ENCODE measurements around the gene RPN2. TPM values are rescaled to one million over a fixed set of nuclear protein-coding genes. Genes with fewer than 3 reads are reported as not detected.

RPN2 gene
- 100 to 1,000 TPM in 2 of 4 donors, 10 to 100 TPM in 2; 32.9 to 208 (median 123) TPM for polyA plus RNA-seq
- long read RNA-seq, donor 1, transcript RPN2-201 (17 exons, 2,515 nt): major isoform, 58 of 360 reads
- long read RNA-seq, donor 1, partial matches to known transcripts: 283 of 360 reads
- long read RNA-seq, donor 1, other reads (novel, unspliced or antisense): 19 of 360 reads
- long read RNA-seq, donor 2, transcript RPN2-201 (17 exons, 2,515 nt): major isoform, 15 of 70 reads
- long read RNA-seq, donor 2, partial matches to known transcripts: 55 of 70 reads
- long read RNA-seq, donor 2, other reads (novel, unspliced or antisense): 0 of 70 reads
- long read RNA-seq, donor 3, transcript RPN2-201 (17 exons, 2,515 nt): major isoform, 9 of 121 reads
- long read RNA-seq, donor 3, partial matches to known transcripts: 112 of 121 reads
- long read RNA-seq, donor 3, other reads (novel, unspliced or antisense): 0 of 121 reads
- long read RNA-seq, donor 4: 0 reads
- long read RNA-seq, donor 5, partial matches to known transcripts: 120 of 123 reads
- long read RNA-seq, donor 5, other reads (novel, unspliced or antisense): 0 of 123 reads
- long read RNA-seq, donor 6, transcript RPN2-201 (17 exons, 2,515 nt): major isoform, 24 of 126 reads
- long read RNA-seq, donor 6, partial matches to known transcripts: 89 of 126 reads
- long read RNA-seq, donor 6, other reads (novel, unspliced or antisense): 12 of 126 reads
- long read RNA-seq, donor 7, transcript RPN2-201 (17 exons, 2,515 nt): major isoform, 10 of 107 reads
- long read RNA-seq, donor 7, partial matches to known transcripts: 85 of 107 reads
- long read RNA-seq, donor 7, other reads (novel, unspliced or antisense): 12 of 107 reads
- long read RNA-seq, donor 8, partial matches to known transcripts: 8 of 11 reads
- long read RNA-seq, donor 8, other reads (novel, unspliced or antisense): 0 of 11 reads
- long read RNA-seq, donor 9, transcript RPN2-201 (17 exons, 2,515 nt): major isoform, 6 of 25 reads
- long read RNA-seq, donor 9, partial matches to known transcripts: 19 of 25 reads
- long read RNA-seq, donor 9, other reads (novel, unspliced or antisense): 0 of 25 reads
- long read RNA-seq, donor 10, transcript RPN2-201 (17 exons, 2,515 nt): major isoform, 33 of 209 reads
- long read RNA-seq, donor 10, partial matches to known transcripts: 169 of 209 reads
- long read RNA-seq, donor 10, other reads (novel, unspliced or antisense): 7 of 209 reads

DNA sequence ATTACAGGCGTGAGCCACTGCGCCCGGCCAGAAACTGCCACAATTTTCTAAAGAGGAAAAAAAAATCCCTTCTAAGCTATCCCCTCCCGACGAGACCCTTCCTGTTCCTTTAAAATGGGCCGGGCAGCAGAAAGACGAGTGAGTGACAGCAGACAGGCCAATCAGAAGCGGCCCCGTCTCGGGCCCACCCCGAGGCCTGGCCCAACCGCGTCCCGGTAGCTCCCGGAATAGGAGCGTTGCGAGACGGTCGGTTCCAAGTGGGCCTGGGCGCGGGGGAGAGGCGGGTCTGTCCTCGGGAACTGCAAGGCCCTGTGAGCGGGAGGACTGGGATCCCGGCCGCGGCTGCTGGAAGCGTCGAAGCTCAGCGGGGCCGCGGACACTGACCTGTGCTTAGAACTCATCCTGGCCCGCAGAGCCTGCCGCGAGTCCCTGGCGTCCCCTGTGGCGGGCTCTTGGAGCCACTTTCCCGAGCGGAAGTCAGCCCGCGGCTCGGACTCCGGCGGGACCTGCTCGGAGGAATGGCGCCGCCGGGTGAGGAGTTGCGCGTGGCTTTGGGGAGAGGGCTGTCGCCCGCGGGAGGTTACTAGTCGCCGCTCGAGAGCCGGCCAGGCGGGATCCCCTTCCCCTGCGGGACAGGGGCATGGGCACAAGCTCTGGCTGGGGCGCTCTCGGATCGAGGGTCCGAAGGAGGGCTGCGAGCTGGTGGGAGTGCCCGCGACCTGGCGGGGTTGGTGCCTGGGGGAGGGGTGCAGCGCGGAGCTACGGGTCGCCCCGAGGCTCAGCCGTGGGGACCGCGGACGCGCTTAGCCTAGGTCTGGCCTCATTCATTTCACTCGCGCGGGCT, at the start of gene RPN2, which contains the start of gene MROH8:
Gene RPN2 (plus strand): TSS at position 492 of the 844 bp plus-strand sequence. CDS start 27 bp downstream, at position 519.
Gene MROH8 (minus strand): TSS at position 710 of the 844 bp plus-strand sequence.
- no peak for FAIRE-seq
- peaks cover 0 to 12% (median 0%) of the 10 kb centered on the region in 3 donors for H3K36me3 ChIP-seq (ENCODE audit: control insufficient read depth in 3 of 3, insufficient read depth in 2 of 3, low read depth in 1 of 3, low read length in 3 of 3)
- H3K4me3 ChIP-seq (ENCODE audit: low read depth in 1 of 3, low read length in 3 of 3): peak within 1 kb of the TSS; percentile 85 to 96 (median 96)
- WGBS, 3 donors: 0% methylated on average over 51 to 80 of the region's 80 CpGs
- H3K9me3 ChIP-seq (ENCODE audit: control insufficient read depth in 2 of 2, insufficient read depth in 1 of 2, low read depth in 1 of 2, low read length in 1 of 2): no peaks in the 10 kb centered on the region
- peak; percentile 97 to 98 for DNase-seq
- peaks cover 4 to 9% (median 7%) of the 10 kb centered on the region in 3 donors for H3K4me1 ChIP-seq (ENCODE audit: control insufficient read depth in 3 of 3, insufficient read depth in 2 of 3, low read depth in 1 of 3, low read length in 2 of 3)
- peak within 1 kb of the TSS; percentile 96 to 99 (median 97) for H3K27ac ChIP-seq (ENCODE audit: low read depth in 1 of 3, low read length in 2 of 3)
- H3K27me3 ChIP-seq (ENCODE audit: control insufficient read depth in 3 of 3, insufficient read depth in 3 of 3, low read length in 3 of 3): no peaks in the 10 kb centered on the region

DNA sequence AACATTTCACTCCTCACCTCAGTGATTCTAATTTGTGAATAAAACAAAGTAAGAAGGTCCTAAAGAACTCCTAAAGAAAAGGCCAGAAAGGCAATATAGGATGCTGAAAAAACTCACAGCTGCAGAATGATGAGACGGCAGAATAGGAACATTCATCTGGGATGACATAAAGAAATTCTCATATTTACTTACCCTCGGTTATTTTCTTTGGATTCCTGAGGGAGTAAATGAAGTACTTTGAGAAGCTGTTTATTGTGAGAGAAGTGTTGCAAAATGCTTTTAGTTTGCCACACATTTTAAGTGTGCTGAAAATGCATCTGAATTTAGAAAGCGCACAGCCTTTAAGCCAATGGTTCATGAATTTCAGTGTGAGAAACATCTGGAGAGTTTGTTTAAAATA, 47.6 kb upstream of the RPN2 start:
- WGBS, 3 donors: 73 to 91% (median 80%) methylated on average over 3 of the region's 3 CpGs
- no peaks in the 10 kb centered on the region for H3K9me3 ChIP-seq (ENCODE audit: control insufficient read depth in 2 of 2, insufficient read depth in 1 of 2, low read depth in 1 of 2, low read length in 1 of 2)
- H3K27ac ChIP-seq (ENCODE audit: low read depth in 1 of 3, low read length in 2 of 3): no peak overlapping the region
- H3K36me3 ChIP-seq (ENCODE audit: control insufficient read depth in 3 of 3, insufficient read depth in 2 of 3, low read depth in 1 of 3, low read length in 3 of 3): no peaks in the 10 kb centered on the region
- DNase-seq (no peak), FAIRE-seq (no peak)
- H3K4me1 ChIP-seq (ENCODE audit: control insufficient read depth in 3 of 3, insufficient read depth in 2 of 3, low read depth in 1 of 3, low read length in 2 of 3): no peaks in the 10 kb centered on the region
- H3K4me3 ChIP-seq (ENCODE audit: low read depth in 1 of 3, low read length in 3 of 3): no peak overlapping the region
- no peaks in the 10 kb centered on the region for H3K27me3 ChIP-seq (ENCODE audit: control insufficient read depth in 3 of 3, insufficient read depth in 3 of 3, low read length in 3 of 3)

DNA sequence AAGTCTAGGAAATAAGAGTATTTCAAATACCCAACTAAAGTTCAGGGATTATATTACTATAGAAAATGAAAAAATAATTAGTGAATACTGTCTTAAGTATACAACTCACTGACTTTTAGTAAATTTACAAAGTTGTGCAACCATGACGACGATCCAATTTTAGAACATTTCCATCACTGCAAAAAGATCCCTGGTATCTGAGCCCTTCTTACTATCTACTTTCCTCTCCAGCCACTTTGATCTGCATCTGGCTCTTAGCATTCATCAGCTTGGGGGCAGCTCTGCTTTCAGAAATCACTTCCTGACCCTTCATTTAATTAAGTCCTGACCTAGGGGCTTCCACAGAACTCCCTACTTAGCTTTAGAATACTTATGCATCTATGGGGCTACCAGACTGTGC, 45.2 kb upstream of the RPN2 start:
- FAIRE-seq (no peak), DNase-seq (no peak)
- no peaks in the 10 kb centered on the region for H3K27me3 ChIP-seq (ENCODE audit: control insufficient read depth in 3 of 3, insufficient read depth in 3 of 3, low read length in 3 of 3)
- no peaks in the 10 kb centered on the region for H3K36me3 ChIP-seq (ENCODE audit: control insufficient read depth in 3 of 3, insufficient read depth in 2 of 3, low read depth in 1 of 3, low read length in 3 of 3)
- WGBS, 3 donors: 85 to 98% (median 95%) methylated on average over 2 of the region's 2 CpGs
- no peak overlapping the region for H3K4me3 ChIP-seq (ENCODE audit: low read depth in 1 of 3, low read length in 3 of 3)
- H3K4me1 ChIP-seq (ENCODE audit: control insufficient read depth in 3 of 3, insufficient read depth in 2 of 3, low read depth in 1 of 3, low read length in 2 of 3): no peaks in the 10 kb centered on the region
- no peak overlapping the region for H3K27ac ChIP-seq (ENCODE audit: low read depth in 1 of 3, low read length in 2 of 3)
- H3K9me3 ChIP-seq (ENCODE audit: control insufficient read depth in 2 of 2, insufficient read depth in 1 of 2, low read depth in 1 of 2, low read length in 1 of 2): no peaks in the 10 kb centered on the region

DNA sequence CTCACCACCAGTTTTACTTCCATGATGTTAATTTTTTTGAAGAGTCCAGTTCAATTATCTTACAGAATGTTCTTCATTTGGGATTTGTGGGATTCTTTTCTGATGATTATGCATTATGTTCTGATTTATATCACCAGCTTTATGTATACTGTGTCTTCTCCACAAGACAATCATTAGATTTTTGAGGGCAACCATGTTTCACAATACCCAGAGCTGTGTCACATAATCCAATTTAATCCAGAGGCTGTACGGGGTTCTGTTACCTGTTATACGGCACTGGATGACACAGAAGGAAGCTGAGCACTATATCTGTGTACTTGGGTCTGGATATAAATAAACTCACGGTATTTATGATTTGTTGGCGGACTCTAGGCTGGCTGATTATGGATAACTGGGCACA, 41.6 kb upstream of the RPN2 start:
- DNase-seq (no peak), FAIRE-seq (no peak)
- Histone ChIP-seq H3K27ac (ENCODE audit: low read depth in 1 of 3, low read length in 2 of 3) (no peak overlapping the region), H3K27me3 (ENCODE audit: control insufficient read depth in 3 of 3, insufficient read depth in 3 of 3, low read length in 3 of 3) (no peaks in the 10 kb centered on the region), H3K9me3 (ENCODE audit: control insufficient read depth in 2 of 2, insufficient read depth in 1 of 2, low read depth in 1 of 2, low read length in 1 of 2) (no peaks in the 10 kb centered on the region), H3K4me3 (ENCODE audit: low read depth in 1 of 3, low read length in 3 of 3) (no peak overlapping the region), H3K4me1 (ENCODE audit: control insufficient read depth in 3 of 3, insufficient read depth in 2 of 3, low read depth in 1 of 3, low read length in 2 of 3) (no peaks in the 10 kb centered on the region), H3K36me3 (ENCODE audit: control insufficient read depth in 3 of 3, insufficient read depth in 2 of 3, low read depth in 1 of 3, low read length in 3 of 3) (no peaks in the 10 kb centered on the region)
- 59 to 83% (median 81%) methylated on average over 4 of the region's 4 CpGs for WGBS, 3 donors

DNA sequence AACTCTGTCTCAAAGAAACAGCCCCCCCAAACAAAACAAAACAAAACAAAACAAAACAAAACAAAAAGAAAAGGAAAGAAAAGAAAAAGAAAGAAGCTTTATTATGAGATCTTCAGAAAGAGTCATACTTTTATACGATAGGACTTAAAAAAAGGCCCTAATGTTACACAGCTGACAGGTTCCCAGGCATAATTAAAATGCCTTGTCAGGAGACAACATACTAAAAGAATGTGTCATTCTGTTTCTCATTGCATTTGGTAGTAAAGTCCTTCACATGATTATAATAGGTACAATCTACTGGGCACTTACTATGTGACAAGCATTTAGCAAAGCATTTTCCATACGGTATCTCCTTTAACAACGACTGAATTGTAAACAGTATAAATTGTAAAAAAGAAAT, 36.4 kb upstream of the RPN2 start:
- FAIRE-seq (no peak), DNase-seq (peak in 1 of 2 donors; percentile 48)
- peaks cover 0 to 4% (median 0%) of the 10 kb centered on the region in 3 donors for H3K4me1 ChIP-seq (ENCODE audit: control insufficient read depth in 3 of 3, insufficient read depth in 2 of 3, low read depth in 1 of 3, low read length in 2 of 3)
- H3K27me3 ChIP-seq (ENCODE audit: control insufficient read depth in 3 of 3, insufficient read depth in 3 of 3, low read length in 3 of 3): no peaks in the 10 kb centered on the region
- 86 to 92% (median 86%) methylated on average over 3 of the region's 3 CpGs for WGBS, 3 donors
- peak overlapping the region in 1 of 3 donors; percentile 21 for H3K27ac ChIP-seq (ENCODE audit: low read depth in 1 of 3, low read length in 2 of 3)
- no peak overlapping the region for H3K4me3 ChIP-seq (ENCODE audit: low read depth in 1 of 3, low read length in 3 of 3)
- no peaks in the 10 kb centered on the region for H3K36me3 ChIP-seq (ENCODE audit: control insufficient read depth in 3 of 3, insufficient read depth in 2 of 3, low read depth in 1 of 3, low read length in 3 of 3)
- H3K9me3 ChIP-seq (ENCODE audit: control insufficient read depth in 2 of 2, insufficient read depth in 1 of 2, low read depth in 1 of 2, low read length in 1 of 2): no peaks in the 10 kb centered on the region

DNA sequence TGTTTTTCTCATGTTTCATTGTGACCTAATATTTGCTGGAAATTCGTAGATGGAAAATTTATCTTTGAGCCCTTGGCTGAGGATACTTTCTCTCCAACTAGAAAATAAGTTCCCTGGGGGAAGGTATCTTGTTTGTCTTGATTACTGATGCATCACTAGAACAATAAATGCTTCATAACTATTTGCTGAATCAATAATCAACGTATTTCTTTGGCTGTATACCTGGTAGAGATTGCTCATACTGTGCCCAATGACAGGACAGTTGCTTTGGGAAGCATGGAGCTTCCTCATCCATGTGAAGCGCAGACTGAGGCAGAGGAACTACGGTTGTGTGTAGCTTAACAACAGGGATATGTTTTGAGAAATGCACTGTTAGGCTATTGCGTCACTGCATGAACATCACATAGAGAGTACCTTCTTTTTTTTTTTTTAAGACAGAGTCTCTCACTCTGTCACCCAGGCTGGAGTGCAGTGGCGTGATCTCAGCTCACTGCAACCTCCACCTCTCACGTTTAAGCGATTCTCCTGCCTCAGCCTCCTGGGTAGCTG, 34.2 kb upstream of the RPN2 start:
- Histone ChIP-seq H3K27me3 (ENCODE audit: control insufficient read depth in 3 of 3, insufficient read depth in 3 of 3, low read length in 3 of 3) (no peaks in the 10 kb centered on the region), H3K9me3 (ENCODE audit: control insufficient read depth in 2 of 2, insufficient read depth in 1 of 2, low read depth in 1 of 2, low read length in 1 of 2) (no peaks in the 10 kb centered on the region), H3K4me3 (ENCODE audit: low read depth in 1 of 3, low read length in 3 of 3) (no peak overlapping the region), H3K27ac (ENCODE audit: low read depth in 1 of 3, low read length in 2 of 3) (no peak overlapping the region), H3K36me3 (ENCODE audit: control insufficient read depth in 3 of 3, insufficient read depth in 2 of 3, low read depth in 1 of 3, low read length in 3 of 3) (no peaks in the 10 kb centered on the region), H3K4me1 (ENCODE audit: control insufficient read depth in 3 of 3, insufficient read depth in 2 of 3, low read depth in 1 of 3, low read length in 2 of 3) (peaks cover 0 to 4% (median 0%) of the 10 kb centered on the region in 3 donors)
- FAIRE-seq: no peak
- no peak for DNase-seq
- 92 to 94% (median 92%) methylated on average over 8 of the region's 8 CpGs for WGBS, 3 donors

DNA sequence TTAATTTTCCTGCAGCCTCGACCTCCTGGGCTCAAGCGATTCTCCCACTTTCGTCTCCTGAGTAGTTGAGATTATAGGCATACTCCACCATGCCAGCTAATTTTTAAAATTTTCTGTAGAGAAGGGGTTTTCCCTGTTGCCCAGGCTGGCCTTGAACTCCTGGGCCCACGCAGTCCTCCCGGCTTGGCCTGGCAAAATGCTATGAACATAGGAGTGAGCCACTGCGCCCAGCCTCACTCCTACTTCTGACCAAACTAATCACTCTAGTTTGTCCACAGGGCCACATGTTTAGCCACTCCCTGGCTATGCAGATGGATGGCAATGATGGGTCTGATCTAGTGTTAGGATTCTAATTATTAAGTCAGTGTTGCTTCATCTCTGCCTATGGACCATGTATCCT, 31.9 kb upstream of the RPN2 start:
- no peaks in the 10 kb centered on the region for H3K9me3 ChIP-seq (ENCODE audit: control insufficient read depth in 2 of 2, insufficient read depth in 1 of 2, low read depth in 1 of 2, low read length in 1 of 2)
- no peak overlapping the region for H3K4me3 ChIP-seq (ENCODE audit: low read depth in 1 of 3, low read length in 3 of 3)
- 94 to 99% (median 96%) methylated on average over 6 of the region's 6 CpGs for WGBS, 3 donors
- FAIRE-seq (no peak), DNase-seq (no peak)
- H3K27me3 ChIP-seq (ENCODE audit: control insufficient read depth in 3 of 3, insufficient read depth in 3 of 3, low read length in 3 of 3): no peaks in the 10 kb centered on the region
- H3K36me3 ChIP-seq (ENCODE audit: control insufficient read depth in 3 of 3, insufficient read depth in 2 of 3, low read depth in 1 of 3, low read length in 3 of 3): no peaks in the 10 kb centered on the region
- peaks cover 0 to 4% (median 0%) of the 10 kb centered on the region in 3 donors for H3K4me1 ChIP-seq (ENCODE audit: control insufficient read depth in 3 of 3, insufficient read depth in 2 of 3, low read depth in 1 of 3, low read length in 2 of 3)
- H3K27ac ChIP-seq (ENCODE audit: low read depth in 1 of 3, low read length in 2 of 3): no peak overlapping the region

Measured in small intestine (tissue), 16 donors.